ENCODE data around the gene PPP1R12C. TPM values are rescaled to one million over a fixed set of nuclear protein-coding genes. Genes with fewer than 3 reads are reported as not detected.

The PPP1R12C gene
- polyA plus RNA-seq, 3 donors, result 2.1 to 206 (median 2.6) TPM

DNA sequence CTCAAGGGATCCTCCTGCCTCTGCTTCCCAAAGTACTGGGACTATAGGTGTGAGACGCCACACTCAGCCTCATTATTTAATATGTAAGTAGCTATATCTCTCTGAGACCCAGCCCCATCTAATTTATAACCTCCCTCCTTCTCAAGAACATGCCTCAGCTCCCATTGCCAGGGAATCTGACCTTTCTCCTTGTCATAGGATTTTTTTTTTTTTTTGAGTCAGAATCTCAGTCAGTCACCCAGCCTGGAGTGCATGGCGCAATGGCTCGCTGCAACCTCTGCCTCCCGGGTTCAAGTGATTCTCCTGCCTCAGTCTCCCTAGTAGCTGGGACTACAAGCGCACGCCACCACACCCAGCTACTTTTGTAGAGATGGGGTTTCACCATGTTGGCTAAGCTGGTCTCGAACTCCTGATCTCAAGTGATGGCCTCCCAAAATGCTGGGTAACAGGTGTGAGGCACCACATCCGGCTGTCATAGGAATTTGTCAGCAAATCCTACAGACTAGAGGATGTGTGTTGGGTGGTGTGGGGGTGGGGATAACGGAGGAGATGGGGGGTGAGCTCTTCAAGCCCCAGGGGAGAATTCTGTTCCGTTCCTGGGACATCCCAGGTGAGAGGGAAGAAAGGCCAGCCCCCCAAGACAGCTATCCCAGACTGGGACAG, 46.8 kb downstream of the PPP1R12C start:
- no peak overlapping the region for H3K9ac ChIP-seq (ENCODE audit: insufficient read depth, low read length, poor library complexity, severe bottlenecking)
- peaks cover 17 to 51% of the 10 kb centered on the region in 2 donors for H3K27me3 ChIP-seq (ENCODE audit: control insufficient read depth in 2 of 2, insufficient read depth in 2 of 2, low read length in 2 of 2)
- Mint-ChIP-seq H3K9me3 (peaks cover 4 to 39% (median 22%) of the 10 kb centered on the region in 7 donors), H3K27ac (no peak overlapping the region), H3K27me3 (ENCODE audit: low read depth in 3 of 3) (peaks cover 63 to 82% (median 69%) of the 10 kb centered on the region in 3 donors), H3K4me1 (peaks cover 25% of the 10 kb centered on the region), H3K4me3 (peak overlapping the region in 1 of 2 donors; percentile 67), H3K36me3 (peaks cover 2 to 5% of the 10 kb centered on the region in 2 donors)
- intact Hi-C loops (cut with micrococcal nuclease), result no loop called here
- no peak for TF ChIP-seq CTCF (IDR thresholded peaks at IDR 0.05)
- 85% methylated on average over 2 of the region's 10 CpGs for WGBS (ENCODE audit: insufficient coverage)
- H2AFZ ChIP-seq (ENCODE audit: insufficient read depth, low read depth, low read length, poor library complexity, severe bottlenecking), result no peak overlapping the region
- DNase-seq, result no peak
- peaks cover 14 to 16% of the 10 kb centered on the region in 2 donors for H3K4me1 ChIP-seq (ENCODE audit: control insufficient read depth in 1 of 2, insufficient read depth in 2 of 2, low read length in 2 of 2)
- H3K27ac ChIP-seq (ENCODE audit: low read depth in 1 of 2, low read length in 2 of 2), result no peak overlapping the region
- no peaks in the 10 kb centered on the region for H3K79me2 ChIP-seq (ENCODE audit: insufficient read depth, low read length)
- no peaks in the 10 kb centered on the region for H3K36me3 ChIP-seq (replicated peaks in 1 of 2; ENCODE audit: control insufficient read depth in 1 of 2, insufficient read depth in 2 of 2, low read length in 2 of 2)
- H3K4me2 ChIP-seq (replicated peaks; ENCODE audit: extremely low read depth, low read length, poor library complexity, severe bottlenecking), result no peak overlapping the region
- H3K4me3 ChIP-seq (replicated peaks in 1 of 3; ENCODE audit: low read depth in 2 of 3, low read length in 3 of 3), result no peak overlapping the region
- peaks cover 6 to 7% of the 10 kb centered on the region in 2 donors for H3K9me3 ChIP-seq (replicated peaks in 1 of 2; ENCODE audit: control insufficient read depth in 1 of 2, insufficient read depth in 1 of 2, low read length in 2 of 2)
- H4K20me1 ChIP-seq (ENCODE audit: insufficient read depth, low read length), result no peaks in the 10 kb centered on the region

DNA sequence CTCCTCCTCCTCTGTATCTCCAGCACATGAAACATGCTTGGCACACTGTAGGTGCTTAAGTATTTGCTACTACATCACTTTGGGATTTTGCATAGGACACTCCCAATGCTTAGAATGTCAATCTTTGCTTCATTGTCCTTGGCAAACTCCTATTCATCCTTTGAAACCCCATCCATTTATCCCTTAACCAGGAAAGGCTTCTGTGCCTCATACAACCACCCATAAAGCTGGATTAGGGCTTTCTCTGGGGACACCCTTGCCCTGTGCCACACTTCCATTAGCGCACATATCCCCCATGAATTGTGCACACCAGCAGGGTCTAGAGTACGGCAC, 47.6 kb downstream of the PPP1R12C start:
- peak overlapping the region in 1 of 2 donors; percentile 79 for H3K4me3 Mint-ChIP-seq
- TF ChIP-seq CTCF (IDR thresholded peaks at IDR 0.05), result no peak
- Histone ChIP-seq H3K4me2 (replicated peaks; ENCODE audit: extremely low read depth, low read length, poor library complexity, severe bottlenecking) (no peak overlapping the region), H3K27ac (ENCODE audit: low read depth in 1 of 2, low read length in 2 of 2) (no peak overlapping the region), H3K9me3 (replicated peaks in 1 of 2; ENCODE audit: control insufficient read depth in 1 of 2, insufficient read depth in 1 of 2, low read length in 2 of 2) (peaks cover 6 to 7% of the 10 kb centered on the region in 2 donors), H3K36me3 (replicated peaks in 1 of 2; ENCODE audit: control insufficient read depth in 1 of 2, insufficient read depth in 2 of 2, low read length in 2 of 2) (no peaks in the 10 kb centered on the region), H3K4me3 (replicated peaks in 1 of 3; ENCODE audit: low read depth in 2 of 3, low read length in 3 of 3) (no peak overlapping the region), H3K4me1 (ENCODE audit: control insufficient read depth in 1 of 2, insufficient read depth in 2 of 2, low read length in 2 of 2) (peaks cover 7 to 9% of the 10 kb centered on the region in 2 donors), H3K9ac (ENCODE audit: insufficient read depth, low read length, poor library complexity, severe bottlenecking) (no peak overlapping the region), H3K27me3 (ENCODE audit: control insufficient read depth in 2 of 2, insufficient read depth in 2 of 2, low read length in 2 of 2) (peaks cover 17 to 53% of the 10 kb centered on the region in 2 donors), H2AFZ (ENCODE audit: insufficient read depth, low read depth, low read length, poor library complexity, severe bottlenecking) (no peak overlapping the region), H4K20me1 (ENCODE audit: insufficient read depth, low read length) (no peaks in the 10 kb centered on the region), H3K79me2 (ENCODE audit: insufficient read depth, low read length) (no peaks in the 10 kb centered on the region)
- H3K36me3 Mint-ChIP-seq, result peaks cover 2 to 5% of the 10 kb centered on the region in 2 donors
- H3K9me3 Mint-ChIP-seq, result peaks cover 4 to 39% (median 23%) of the 10 kb centered on the region in 7 donors
- intact Hi-C loops (cut with micrococcal nuclease), result no loop called here
- peaks cover 66 to 85% (median 72%) of the 10 kb centered on the region in 3 donors for H3K27me3 Mint-ChIP-seq (ENCODE audit: low read depth in 3 of 3)
- no CpG with 5 or more reads among the region's 2 CpGs for WGBS (ENCODE audit: insufficient coverage)
- no peak for DNase-seq
- no peak overlapping the region for H3K27ac Mint-ChIP-seq
- H3K4me1 Mint-ChIP-seq, result peaks cover 18% of the 10 kb centered on the region
